A673 (cell line): ENCODE results near the gene ERG.

Experiments
- EZH2 ChIP-seq: fragments of 200-600 bp; sonication (generic); IDR thresholded peaks from 2 replicates; pipeline ENCODE4 v1.6.1; 2017; ENCODE audit warnings: borderline replicate concordance, low read depth, mild to moderate bottlenecking, mixed read lengths, antibody characterized with exemption, low read length; ENCODE audit not compliant: poor library complexity, severe bottlenecking
- TF ChIP-seq, protein P1 (sequence below): fragments of 300-800, 200-600 bp; sonication (generic); conservative IDR thresholded peaks from 2 replicates; pipeline ENCODE4 v1.5.1; 2017; ENCODE audit warnings: low read depth, mild to moderate bottlenecking, antibody characterized with exemption, low read length, moderate library complexity, mixed read lengths

DNA sequence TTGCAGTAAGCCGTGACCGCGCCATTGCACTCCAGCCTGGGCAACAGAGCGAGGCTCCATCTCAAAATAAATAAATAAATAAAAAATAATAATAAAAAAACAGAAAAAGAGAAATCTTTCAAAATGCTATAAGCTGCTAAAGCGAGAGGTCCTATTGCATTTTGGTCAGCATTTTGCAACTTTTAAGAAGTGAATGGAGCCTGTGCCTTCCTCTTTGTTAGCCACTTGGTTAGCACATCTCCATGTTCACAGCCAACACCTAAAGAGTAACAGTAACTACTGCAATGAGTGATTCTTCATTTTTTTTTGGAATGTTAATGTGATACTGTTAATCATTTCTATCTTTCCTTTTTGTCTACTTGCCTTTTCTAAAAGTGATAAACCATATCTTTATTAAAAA, 80.6 kb downstream of the ERG start:
- TF ChIP-seq, protein P1, sequence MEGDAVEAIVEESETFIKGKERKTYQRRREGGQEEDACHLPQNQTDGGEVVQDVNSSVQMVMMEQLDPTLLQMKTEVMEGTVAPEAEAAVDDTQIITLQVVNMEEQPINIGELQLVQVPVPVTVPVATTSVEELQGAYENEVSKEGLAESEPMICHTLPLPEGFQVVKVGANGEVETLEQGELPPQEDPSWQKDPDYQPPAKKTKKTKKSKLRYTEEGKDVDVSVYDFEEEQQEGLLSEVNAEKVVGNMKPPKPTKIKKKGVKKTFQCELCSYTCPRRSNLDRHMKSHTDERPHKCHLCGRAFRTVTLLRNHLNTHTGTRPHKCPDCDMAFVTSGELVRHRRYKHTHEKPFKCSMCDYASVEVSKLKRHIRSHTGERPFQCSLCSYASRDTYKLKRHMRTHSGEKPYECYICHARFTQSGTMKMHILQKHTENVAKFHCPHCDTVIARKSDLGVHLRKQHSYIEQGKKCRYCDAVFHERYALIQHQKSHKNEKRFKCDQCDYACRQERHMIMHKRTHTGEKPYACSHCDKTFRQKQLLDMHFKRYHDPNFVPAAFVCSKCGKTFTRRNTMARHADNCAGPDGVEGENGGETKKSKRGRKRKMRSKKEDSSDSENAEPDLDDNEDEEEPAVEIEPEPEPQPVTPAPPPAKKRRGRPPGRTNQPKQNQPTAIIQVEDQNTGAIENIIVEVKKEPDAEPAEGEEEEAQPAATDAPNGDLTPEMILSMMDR = no peak
- TF ChIP-seq EZH2 = no peak
